ENCODE data around the gene UNC79.

GRCh38 chr14:93719256-93719655 lies 288.5 kb downstream of the UNC79 start:
- TF ChIP-seq, protein P1, sequence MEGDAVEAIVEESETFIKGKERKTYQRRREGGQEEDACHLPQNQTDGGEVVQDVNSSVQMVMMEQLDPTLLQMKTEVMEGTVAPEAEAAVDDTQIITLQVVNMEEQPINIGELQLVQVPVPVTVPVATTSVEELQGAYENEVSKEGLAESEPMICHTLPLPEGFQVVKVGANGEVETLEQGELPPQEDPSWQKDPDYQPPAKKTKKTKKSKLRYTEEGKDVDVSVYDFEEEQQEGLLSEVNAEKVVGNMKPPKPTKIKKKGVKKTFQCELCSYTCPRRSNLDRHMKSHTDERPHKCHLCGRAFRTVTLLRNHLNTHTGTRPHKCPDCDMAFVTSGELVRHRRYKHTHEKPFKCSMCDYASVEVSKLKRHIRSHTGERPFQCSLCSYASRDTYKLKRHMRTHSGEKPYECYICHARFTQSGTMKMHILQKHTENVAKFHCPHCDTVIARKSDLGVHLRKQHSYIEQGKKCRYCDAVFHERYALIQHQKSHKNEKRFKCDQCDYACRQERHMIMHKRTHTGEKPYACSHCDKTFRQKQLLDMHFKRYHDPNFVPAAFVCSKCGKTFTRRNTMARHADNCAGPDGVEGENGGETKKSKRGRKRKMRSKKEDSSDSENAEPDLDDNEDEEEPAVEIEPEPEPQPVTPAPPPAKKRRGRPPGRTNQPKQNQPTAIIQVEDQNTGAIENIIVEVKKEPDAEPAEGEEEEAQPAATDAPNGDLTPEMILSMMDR (conservative IDR thresholded peaks at IDR 0.05), result no peak
- TF ChIP-seq EZH2 (IDR thresholded peaks at IDR 0.05; ENCODE audit: low read depth), result no peak

Data from PC-9 (cell line).